ENCODE measurements around the gene GSG1L.
"Not testable (repeated sequence)": the region's sequence is repeated elsewhere in the genome, so short reads cannot be mapped to it uniquely, and the experiment has no call there.

Gene GSG1L

DNA sequence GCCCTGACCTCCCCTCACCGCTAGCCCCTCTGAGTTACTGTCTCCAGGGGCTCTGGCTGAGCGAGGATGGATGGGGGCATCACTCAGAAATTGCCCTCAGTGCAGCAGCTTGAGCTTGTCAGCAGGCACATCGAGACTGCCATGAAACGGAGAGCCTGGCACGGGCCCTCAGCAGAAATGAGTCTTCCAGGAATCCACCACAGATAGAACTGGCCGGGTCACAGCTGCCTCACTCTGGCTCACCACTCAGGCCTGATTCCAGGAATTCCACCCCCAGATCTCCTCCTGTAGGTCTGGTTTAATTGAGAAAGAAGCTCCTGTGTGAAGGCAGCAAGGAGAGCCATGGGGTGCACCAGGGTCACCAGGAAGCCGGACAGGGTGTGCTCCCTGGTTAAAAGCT lies 85.5 kb downstream of the GSG1L start:
- DNase-seq: no peak

DNA sequence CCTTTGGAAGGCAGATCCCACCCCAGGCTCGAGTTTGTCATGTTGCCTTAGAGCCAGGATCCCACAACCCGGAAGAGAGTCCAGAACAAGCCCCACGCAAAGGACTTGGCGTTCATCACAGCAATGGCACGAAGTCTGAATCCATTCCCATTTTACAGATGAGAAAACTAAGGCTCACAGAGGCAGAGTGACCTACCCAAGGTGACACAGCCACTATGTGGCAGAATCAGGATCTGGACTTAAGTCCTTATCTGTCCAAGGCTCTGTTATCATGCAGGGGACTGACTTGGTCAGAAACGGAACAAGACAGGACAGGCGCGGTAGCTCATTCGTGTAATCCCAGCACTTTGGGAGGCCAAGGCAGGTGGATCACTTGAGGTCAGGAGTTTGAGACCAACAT lies 86.5 kb downstream of the GSG1L start:
- DNase-seq: no peak

GRCh38 chr16:27974896-27975540 lies 88.5 kb downstream of the GSG1L start:
- DNase-seq: no peak

GRCh38 chr16:27973678-27974077 lies 89.8 kb downstream of the GSG1L start:
- no peak for DNase-seq

DNA sequence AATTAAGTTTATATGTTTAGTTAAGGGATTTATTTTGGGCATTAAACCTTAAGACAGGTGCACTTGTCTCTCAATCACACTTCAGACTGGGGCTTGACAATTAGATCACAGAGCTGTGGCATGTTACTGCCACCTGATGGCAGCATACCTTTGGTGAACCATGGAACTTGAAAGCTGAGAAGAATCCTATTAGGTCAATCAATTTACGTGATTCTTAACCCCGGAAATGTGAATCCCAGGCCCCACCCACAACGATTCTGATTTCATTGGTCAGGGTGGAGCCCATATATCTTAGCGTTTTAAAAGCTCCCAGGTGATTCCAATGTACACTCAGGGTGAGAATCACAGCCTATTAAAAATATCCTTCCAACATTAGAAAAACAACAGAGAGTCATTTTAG lies 91.0 kb downstream of the GSG1L start:
- DNase-seq: no peak

DNA sequence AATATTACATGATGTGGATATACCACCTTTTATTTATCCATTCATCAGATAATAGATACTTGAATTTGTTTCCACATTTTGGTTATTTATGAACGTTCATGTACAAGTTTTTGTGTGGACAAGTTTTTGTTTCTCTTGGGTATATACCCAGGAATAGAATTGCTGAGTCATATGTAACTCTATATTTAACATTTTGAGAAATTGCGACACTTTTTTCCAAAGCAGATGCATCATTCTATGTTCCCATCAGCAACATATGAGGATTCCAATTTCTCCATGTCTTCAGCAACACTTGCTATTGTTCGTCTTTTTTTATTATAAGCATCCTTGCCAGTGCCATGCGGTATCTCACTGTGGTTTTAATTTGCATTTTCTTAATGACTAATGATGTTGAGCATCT lies 93.9 kb downstream of the GSG1L start:
- no peak for DNase-seq

- no peak for DNase-seq
Measured at GRCh38 chr16:27967169-27967568, 96.3 kb downstream of the GSG1L start.

DNA sequence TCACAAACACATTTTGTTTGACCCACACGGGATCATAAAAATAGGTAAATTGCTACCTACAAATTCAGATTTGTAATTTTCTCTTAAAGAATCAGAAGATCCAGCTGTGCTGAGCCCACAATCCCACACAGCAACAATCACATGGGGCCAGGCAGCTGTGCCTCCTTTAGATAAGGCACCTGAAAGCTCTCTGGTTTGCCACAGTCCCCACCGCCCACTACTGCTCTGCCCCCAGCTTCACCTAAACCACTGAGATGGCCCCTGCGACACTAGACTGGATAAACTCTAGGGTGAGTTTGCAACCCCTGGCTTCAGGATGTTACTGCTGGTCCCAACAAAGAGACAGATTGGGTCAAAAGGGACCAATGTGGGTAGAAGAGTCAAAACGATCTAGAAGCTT lies 96.8 kb downstream of the GSG1L start:
- DNase-seq: no peak

GRCh38 chr16:27965801-27966200 lies 97.7 kb downstream of the GSG1L start:
- DNase-seq: no peak

DNA sequence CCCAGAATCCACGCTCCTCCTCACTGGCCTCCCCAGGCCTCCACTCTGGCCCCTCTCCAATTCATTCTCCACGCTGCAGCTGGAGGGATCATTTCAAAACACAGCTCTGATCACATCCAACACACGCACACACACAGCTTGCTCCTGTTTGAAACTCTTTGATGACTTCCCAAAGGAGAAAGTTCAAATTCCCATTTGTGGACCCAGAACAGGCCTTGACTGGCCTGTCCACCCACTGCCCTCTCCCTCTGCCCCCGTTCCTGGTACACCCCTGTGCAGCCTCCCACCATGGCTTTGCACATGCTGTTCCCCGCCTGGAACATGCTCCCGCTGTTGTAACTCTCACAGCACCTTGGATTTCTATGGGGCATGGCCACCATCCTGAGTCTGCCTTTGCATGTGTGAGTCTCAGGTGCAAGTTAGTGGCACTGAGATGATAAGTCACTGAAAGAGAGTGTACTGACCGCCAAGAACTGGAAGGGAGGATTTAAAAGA lies 100.0 kb downstream of the GSG1L start:
- DNase-seq: no peak

- DNase-seq: no peak
Measured at GRCh38 chr16:27962197-27962596, 101.3 kb downstream of the GSG1L start.

- DNase-seq: no peak
Measured at GRCh38 chr16:27961296-27961620, 102.3 kb downstream of the GSG1L start.

DNA sequence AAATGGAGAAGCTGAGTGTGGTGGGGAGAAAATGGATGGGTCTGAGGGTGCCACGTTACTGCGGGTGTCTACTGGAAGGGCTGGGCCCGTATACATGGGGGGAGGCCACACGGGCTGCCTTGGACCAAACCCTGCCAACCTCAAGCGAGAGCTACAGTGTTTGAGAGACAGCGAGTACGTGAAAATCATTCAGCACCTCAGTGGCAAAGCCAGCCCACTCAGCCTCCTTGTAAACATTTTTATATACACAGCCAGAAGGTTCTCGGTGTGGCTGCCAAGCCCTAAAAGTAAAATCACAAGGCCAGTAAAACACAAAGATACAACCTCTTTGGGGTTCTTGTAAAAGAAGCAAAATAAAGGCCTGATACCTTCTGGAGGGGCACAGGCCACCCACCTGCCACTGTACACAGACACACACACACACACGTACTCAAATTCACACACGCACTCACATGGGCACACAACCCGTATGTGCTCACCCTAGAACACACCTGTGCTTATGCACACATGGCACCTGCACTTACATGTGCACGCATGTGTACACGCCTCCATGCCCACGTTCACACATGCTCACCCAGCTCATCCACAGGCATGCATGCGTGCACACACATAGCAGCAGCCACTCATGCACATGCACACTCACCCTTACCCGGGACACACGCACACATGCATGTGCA lies 102.8 kb downstream of the GSG1L start:
- no peak for DNase-seq

- DNase-seq: no peak
Measured at GRCh38 chr16:27959914-27960313, 103.6 kb downstream of the GSG1L start.

GRCh38 chr16:27954191-27954590 lies 109.3 kb downstream of the GSG1L start:
- DNase-seq: no peak

- no peak for DNase-seq
Measured at GRCh38 chr16:27952811-27953210, 110.7 kb downstream of the GSG1L start.

- DNase-seq: no peak
Measured at GRCh38 chr16:27951489-27952120, 111.9 kb downstream of the GSG1L start.

DNA sequence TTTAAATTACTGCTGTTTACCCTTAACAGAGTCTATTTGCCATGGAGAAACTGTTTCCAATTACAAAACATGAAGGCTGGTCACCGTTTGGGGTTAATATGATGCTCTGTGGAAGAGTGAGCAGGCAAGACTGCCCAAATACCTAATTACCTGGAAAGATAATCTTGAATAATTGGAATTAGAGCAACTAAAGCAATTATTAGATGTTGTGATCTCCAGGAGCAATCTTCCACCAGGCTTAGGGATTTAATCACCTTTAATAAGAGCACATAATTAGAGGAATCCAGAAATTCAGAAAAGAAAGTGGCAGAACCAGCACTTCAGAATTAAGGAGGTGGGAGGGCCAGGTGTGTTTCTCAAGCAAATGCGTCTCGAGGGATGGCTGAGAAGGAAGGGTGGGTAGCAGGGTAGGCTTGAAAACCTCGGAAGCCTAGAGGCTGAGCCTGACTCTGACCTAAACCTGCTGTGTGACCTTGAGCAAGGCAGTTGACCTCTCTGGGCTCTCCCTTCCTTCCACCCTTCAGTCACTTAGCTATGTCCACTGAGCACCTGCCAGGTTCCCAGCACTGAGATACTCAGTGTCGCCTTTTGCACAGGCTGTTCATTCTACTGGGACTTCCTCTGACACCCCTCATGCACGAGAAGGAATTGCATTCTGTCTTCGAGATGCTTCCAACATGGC lies 113.2 kb downstream of the GSG1L start:
- DNase-seq: no peak

- no peak for DNase-seq
Measured at GRCh38 chr16:27947696-27948095, 115.8 kb downstream of the GSG1L start.

- DNase-seq: no peak
Measured at GRCh38 chr16:27945233-27945973, 118.1 kb downstream of the GSG1L start.

DNA sequence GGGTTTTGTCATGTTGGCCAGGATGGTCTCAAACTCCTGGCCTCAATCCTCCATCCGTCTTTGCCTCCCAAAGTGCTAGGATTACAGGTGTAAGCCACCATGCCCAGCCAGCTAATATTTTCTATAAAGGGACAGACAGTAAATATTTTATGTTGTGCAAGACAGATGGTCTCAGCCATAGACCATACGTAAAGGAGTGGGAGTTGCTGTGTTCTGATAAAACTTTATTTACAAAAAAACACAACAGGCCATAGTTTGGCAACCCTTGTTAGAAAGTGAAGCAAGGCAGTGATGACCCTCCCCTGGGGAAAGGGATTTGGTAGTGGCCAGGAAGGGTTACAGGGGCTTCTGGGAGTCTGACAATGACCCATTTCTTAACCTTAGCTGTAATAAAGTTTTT lies 119.7 kb downstream of the GSG1L start:
- no peak for DNase-seq

GRCh38 chr16:27942071-27942470 lies 121.4 kb downstream of the GSG1L start:
- not testable (repeated sequence) for DNase-seq

DNA sequence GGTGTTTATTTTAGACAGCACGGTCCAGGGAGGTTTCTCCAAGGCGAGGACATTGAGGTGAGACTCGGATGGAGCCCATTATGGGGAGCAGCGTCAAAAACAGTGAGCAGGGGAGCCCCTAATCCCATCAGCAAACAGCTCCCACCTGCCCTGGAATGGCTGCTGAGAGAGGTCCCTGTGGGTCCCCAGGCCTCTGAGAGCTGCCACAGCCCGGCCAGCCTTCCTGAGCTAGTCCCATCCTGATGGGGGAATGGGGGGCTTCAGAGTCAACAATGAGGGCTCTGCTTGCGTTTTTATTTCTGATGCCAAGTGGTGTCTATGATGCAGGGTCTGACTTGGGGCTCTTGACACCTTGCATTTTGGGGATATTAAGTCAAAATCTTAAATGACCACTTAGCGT lies 128.4 kb downstream of the GSG1L start:
- DNase-seq: no peak
